ENCODE results near the gene TBX18. TPM values are rescaled to one million over a fixed set of nuclear protein-coding genes. Genes with fewer than 3 reads are reported as not detected.

TBX18 gene
- total RNA-seq, 1 experiment from 2014 or later: not detected

DNA sequence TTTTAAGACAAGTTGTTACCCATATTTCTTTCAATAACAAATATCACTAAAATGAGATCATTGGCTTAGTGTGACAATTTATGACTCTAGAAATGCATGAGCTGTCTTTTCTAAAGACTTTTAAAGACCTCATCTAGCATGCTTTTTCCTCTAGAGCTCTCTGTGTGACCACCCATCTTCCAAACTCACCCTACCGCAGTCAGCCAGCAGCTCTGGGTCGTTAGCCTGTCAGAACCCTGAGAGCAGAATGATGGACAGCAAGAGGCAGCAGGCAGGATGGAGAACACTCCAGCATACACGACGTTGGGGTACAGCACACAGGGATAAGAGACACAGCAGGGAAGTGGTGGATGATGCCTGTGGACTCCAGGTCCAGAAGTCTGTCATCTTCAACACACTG lies 45.1 kb upstream of the TBX18 start:
- Histone ChIP-seq H3K23ac (ENCODE audit: insufficient read length, low read depth, low read length) (no peak overlapping the region), H3K27ac (ENCODE audit: insufficient read length, low read depth, low read length) (no peak overlapping the region), H2BK20ac (ENCODE audit: low read depth, low read length, poor library complexity, severe bottlenecking) (no peak overlapping the region), H4K91ac (ENCODE audit: insufficient read length, low read depth, low read length) (no peak overlapping the region), H3T11ph (ENCODE audit: low read length) (no peak overlapping the region), H2AK5ac (ENCODE audit: insufficient read length, low read length) (no peak overlapping the region), H2BK15ac (ENCODE audit: low read depth, low read length) (no peak overlapping the region), H4K20me1 (ENCODE audit: control insufficient read depth, insufficient read depth, insufficient read length) (no peaks in the 10 kb centered on the region), H2AFZ (ENCODE audit: low read length) (no peak overlapping the region), H3K9me3 (ENCODE audit: control insufficient read depth, low read depth, low read length) (no peaks in the 10 kb centered on the region), H3K9ac (ENCODE audit: extremely low read depth, insufficient read length, low read length) (no peak overlapping the region), H4K5ac (ENCODE audit: insufficient read length, low read depth, low read length) (no peak overlapping the region), H3K4me1 (ENCODE audit: insufficient read depth, low read length) (no peaks in the 10 kb centered on the region), H3K23me2 (ENCODE audit: insufficient read length, low read depth, low read length, poor library complexity, severe bottlenecking) (no peaks in the 10 kb centered on the region), H3K56ac (ENCODE audit: insufficient read length, low read depth, low read length) (no peak overlapping the region), H3K18ac (ENCODE audit: insufficient read length, low read depth, low read length) (no peak overlapping the region), H3K14ac (ENCODE audit: insufficient read depth, low read length) (no peak overlapping the region), H3K27me3 (ENCODE audit: insufficient read depth, low read length) (no peaks in the 10 kb centered on the region), H2BK5ac (ENCODE audit: insufficient read length, low read length) (no peak overlapping the region), H2BK120ac (ENCODE audit: low read depth, low read length, poor library complexity, severe bottlenecking) (no peak overlapping the region), H3K4ac (ENCODE audit: low read depth, low read length) (no peak overlapping the region), H3K79me1 (ENCODE audit: insufficient read depth, low read depth, low read length, poor library complexity, severe bottlenecking) (no peaks in the 10 kb centered on the region), H3K79me2 (ENCODE audit: insufficient read depth, low read length) (no peaks in the 10 kb centered on the region), H2BK12ac (ENCODE audit: insufficient read length, low read depth, low read length) (no peak overlapping the region), H3K4me2 (ENCODE audit: insufficient read depth, insufficient read length, low read length) (no peak overlapping the region), H4K8ac (replicated peaks; ENCODE audit: insufficient read length, low read depth, low read length) (no peak overlapping the region)
- 0 out of 2 replicates have a peak, but pooled peaks cover 4% of the 10 kb centered on the region for H3K27me3 Mint-ChIP-seq (ENCODE audit: low read depth)
- no peak overlapping the region for H3K27ac Mint-ChIP-seq
- TF ChIP-seq, protein P1, sequence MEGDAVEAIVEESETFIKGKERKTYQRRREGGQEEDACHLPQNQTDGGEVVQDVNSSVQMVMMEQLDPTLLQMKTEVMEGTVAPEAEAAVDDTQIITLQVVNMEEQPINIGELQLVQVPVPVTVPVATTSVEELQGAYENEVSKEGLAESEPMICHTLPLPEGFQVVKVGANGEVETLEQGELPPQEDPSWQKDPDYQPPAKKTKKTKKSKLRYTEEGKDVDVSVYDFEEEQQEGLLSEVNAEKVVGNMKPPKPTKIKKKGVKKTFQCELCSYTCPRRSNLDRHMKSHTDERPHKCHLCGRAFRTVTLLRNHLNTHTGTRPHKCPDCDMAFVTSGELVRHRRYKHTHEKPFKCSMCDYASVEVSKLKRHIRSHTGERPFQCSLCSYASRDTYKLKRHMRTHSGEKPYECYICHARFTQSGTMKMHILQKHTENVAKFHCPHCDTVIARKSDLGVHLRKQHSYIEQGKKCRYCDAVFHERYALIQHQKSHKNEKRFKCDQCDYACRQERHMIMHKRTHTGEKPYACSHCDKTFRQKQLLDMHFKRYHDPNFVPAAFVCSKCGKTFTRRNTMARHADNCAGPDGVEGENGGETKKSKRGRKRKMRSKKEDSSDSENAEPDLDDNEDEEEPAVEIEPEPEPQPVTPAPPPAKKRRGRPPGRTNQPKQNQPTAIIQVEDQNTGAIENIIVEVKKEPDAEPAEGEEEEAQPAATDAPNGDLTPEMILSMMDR (conservative IDR thresholded peaks at IDR 0.05): no peak
- no peak for DNase-seq
- H3K9me3 Mint-ChIP-seq: no peaks in the 10 kb centered on the region
- peaks cover 6% of the 10 kb centered on the region in 2 experiments for H3K4me1 Mint-ChIP-seq
- WGBS (ENCODE audit: extremely low coverage, insufficient read length, low lambda C conversion rate): no CpG with 5 or more reads among the region's 4 CpGs
- H3K4me3 Mint-ChIP-seq: no peak overlapping the region
- H3K36me3 Mint-ChIP-seq (ENCODE audit: insufficient read depth in 1 of 3, low read depth in 3 of 3): no peaks in the 10 kb centered on the region

Measured in H9 (cell line).